NB4 (cell line): ENCODE measurements around the gene MYL1.

Source experiments
- CTCF ChIP-seq: IDR thresholded peaks from one replicate; pipeline ENCODE4 v1.5.1; 2012; ENCODE audit warnings: low read depth, low read length
- MAX ChIP-seq: IDR thresholded peaks from 2 replicates; pipeline ENCODE4 v1.6.1; 2011; ENCODE audit warnings: low read depth, low read length
- POLR2A ChIP-seq: IDR thresholded peaks from 2 replicates; pipeline ENCODE4 v1.6.1; 2011; ENCODE audit warnings: mild to moderate bottlenecking; ENCODE audit not compliant: insufficient read length; ENCODE audit errors: extremely low read depth

GRCh38 chr2:210268281-210268680, 46.7 kb downstream of the MYL1 start:
- TF ChIP-seq CTCF (no peak), POLR2A (no peak), MAX (no peak)
